Activated effector memory CD4-positive, alpha-beta T cell treated with Interleukin-2 at 50 U/mL for 16 hours (primary cell): ENCODE measurements around the gene RRP9.
A peak's percentile ranks its signal among the peaks of the same experiment; 100 is the strongest.

Experiments
- DNase-seq: peaks from one replicate; pipeline ENCODE4 v3.0.0-alpha.2; 2020

The RRP9 gene

GRCh38 chr3:51955175-51955892 is 13.6 kb upstream of the RRP9 start, which contains the start of gene GPR62:
Gene GPR62 (plus strand): TSS chr3:51955381. CDS start chr3:51955653, 272 bp downstream.
- no peak for DNase-seq

- no peak for DNase-seq
Observed at GRCh38 chr3:51954713-51955112, 13.0 kb upstream of the RRP9 start.

GRCh38 chr3:51954105-51954504 is 12.4 kb upstream of the RRP9 start:
- no peak for DNase-seq

- DNase-seq: no peak
Observed at GRCh38 chr3:51953445-51953844, 11.7 kb upstream of the RRP9 start.

- no peak for DNase-seq
Observed at GRCh38 chr3:51950899-51951298, 9.2 kb upstream of the RRP9 start.

GRCh38 chr3:51949121-51949520 is 7.4 kb upstream of the RRP9 start:
- no peak for DNase-seq

- no peak for DNase-seq
Observed at GRCh38 chr3:51948016-51948580, 6.4 kb upstream of the RRP9 start.

- no peak for DNase-seq
Observed at GRCh38 chr3:51947215-51947900, 5.7 kb upstream of the RRP9 start.

- DNase-seq: no peak
Observed at GRCh38 chr3:51946796-51947195, 5.1 kb upstream of the RRP9 start.

GRCh38 chr3:51945926-51946705 is 4.4 kb upstream of the RRP9 start:
- DNase-seq: no peak

GRCh38 chr3:51945031-51945840 is 3.5 kb upstream of the RRP9 start:
- DNase-seq: no peak

- DNase-seq: no peak
Observed at GRCh38 chr3:51944451-51945021, 2.8 kb upstream of the RRP9 start.

GRCh38 chr3:51943451-51944391 is 2.0 kb upstream of the RRP9 start:
- no peak for DNase-seq

- DNase-seq: peak; percentile 33
Observed at GRCh38 chr3:51942603-51943450, 1.1 kb upstream of the RRP9 start.

- no peak for DNase-seq
Observed at GRCh38 chr3:51941463-51941797, 274 bp downstream of the RRP9 start.

- no peak for DNase-seq
Observed at GRCh38 chr3:51940648-51941462, 849 bp downstream of the RRP9 start.

GRCh38 chr3:51938780-51939425 is 2.8 kb downstream of the RRP9 start:
- DNase-seq: no peak

- DNase-seq: no peak
Observed at GRCh38 chr3:51937611-51938450, 3.9 kb downstream of the RRP9 start.
